GM19043 (cell line): ENCODE data around the gene ARID3A.
A peak's percentile ranks its signal among the peaks of the same experiment; 100 is the strongest.
"Not testable (repeated sequence)": the region's sequence is repeated elsewhere in the genome, so short reads cannot be mapped to it uniquely, and the experiment has no call there.

Experiments
- ATAC-seq: cut with Tn5 transposase; IDR thresholded peaks from one replicate; pipeline ENCODE4 v1.9.1; 2021; ENCODE audit warnings: low read depth; ENCODE audit not compliant: unreplicated experiment

Gene ARID3A

GRCh38 chr19:1012334-1012733 lies 86.5 kb downstream of the ARID3A start:
- no peak for ATAC-seq

- ATAC-seq = no peak
These were observed 87.4 kb downstream of the ARID3A start for GRCh38 chr19:1013218-1013617.

- no peak for ATAC-seq
These were observed 88.6 kb downstream of the ARID3A start for GRCh38 chr19:1014161-1015060.

GRCh38 chr19:1015061-1015781 lies 89.4 kb downstream of the ARID3A start:
- no peak for ATAC-seq

GRCh38 chr19:1015782-1016646 lies 90.2 kb downstream of the ARID3A start:
- ATAC-seq = no peak

- no peak for ATAC-seq
These were observed 90.8 kb downstream of the ARID3A start for GRCh38 chr19:1016647-1017114.

- no peak for ATAC-seq
These were observed 91.5 kb downstream of the ARID3A start for GRCh38 chr19:1017115-1017905.

- ATAC-seq = no peak
These were observed 92.1 kb downstream of the ARID3A start for GRCh38 chr19:1017906-1018305.

- no peak for ATAC-seq
These were observed 92.6 kb downstream of the ARID3A start for GRCh38 chr19:1018393-1018792.

GRCh38 chr19:1018932-1019615 lies 93.2 kb downstream of the ARID3A start:
- no peak for ATAC-seq

GRCh38 chr19:1019616-1019961 lies 93.8 kb downstream of the ARID3A start:
- ATAC-seq = no peak

- no peak for ATAC-seq
These were observed 94.4 kb downstream of the ARID3A start for GRCh38 chr19:1019980-1020867.

GRCh38 chr19:1020868-1021425 lies 95.1 kb downstream of the ARID3A start, which contains the start of gene TMEM259:
TSS of gene TMEM259 (minus strand) at chr19:1021123. CDS start at chr19:1020996, 127 bp downstream.
- peak; percentile 80 for ATAC-seq

GRCh38 chr19:1023883-1024188 lies 98.0 kb downstream of the ARID3A start:
- ATAC-seq = not testable (repeated sequence)

- ATAC-seq = not testable (repeated sequence)
These were observed 99.2 kb downstream of the ARID3A start for GRCh38 chr19:1025080-1025479.
